Peyer's patch (tissue), 4 donors: ENCODE results near the gene OLFM1.

Experiments used
- CTCF ChIP-seq, 6 experiments: fragments of 450-650 bp in 4 of 6; fragments of 200-600 bp in 2 of 6; sonication (generic) in 1 of 6; IDR thresholded peaks; one replicate each; pipeline ENCODE4 v1.5.1; 2017 to 2019; ENCODE audit warnings: antibody characterized with exemption in 6 of 6, mild to moderate bottlenecking in 3 of 6, moderate library complexity in 1 of 6
- POLR2A ChIP-seq, 2 donors: fragments of 450-650 bp; IDR thresholded peaks; one replicate each; pipeline ENCODE4 v1.5.1; 2017; ENCODE audit warnings: antibody characterized with exemption in 2 of 2, mild to moderate bottlenecking in 2 of 2, moderate library complexity in 2 of 2

- TF ChIP-seq CTCF (IDR thresholded peaks at IDR 0.05): no peak
- no peak for TF ChIP-seq POLR2A (IDR thresholded peaks at IDR 0.05)
Measured at GRCh38 chr9:135084262-135084661, 3.2 kb upstream of the OLFM1 start.
